H9 (cell line): ENCODE measurements around the gene MCF2L2. TPM values are rescaled to one million over a fixed set of nuclear protein-coding genes. Genes with fewer than 3 reads are reported as not detected.

Source experiments
- DNase-seq: peaks from one replicate; pipeline ENCODE4 v3.0.0-alpha.2; 2017
- H2AFZ ChIP-seq: one replicate; pipeline ENCODE4 v1.6.1; 2013; ENCODE audit warnings: mild to moderate bottlenecking, low read length, control low read depth, moderate library complexity
- H2AK5ac ChIP-seq: 2 replicates; pipeline ENCODE4 v1.6.1; 2013; ENCODE audit warnings: low read length, control low read depth, mixed read lengths; ENCODE audit not compliant: insufficient read length
- H2BK120ac ChIP-seq: one replicate; pipeline ENCODE4 v1.6.1; 2013; ENCODE audit warnings: low read depth, mild to moderate bottlenecking, low read length, control low read depth, inconsistent platforms; ENCODE audit not compliant: poor library complexity, severe bottlenecking
- H2BK12ac ChIP-seq: 2 replicates; pipeline ENCODE4 v1.6.1; 2013; ENCODE audit warnings: low read length, control low read depth, mixed read lengths, low read depth; ENCODE audit not compliant: insufficient read length
- H2BK15ac ChIP-seq: 2 replicates; pipeline ENCODE4 v1.6.1; 2013; ENCODE audit warnings: low read depth, low read length, control low read depth
- H2BK20ac ChIP-seq: one replicate; pipeline ENCODE4 v1.6.1; 2013; ENCODE audit warnings: low read depth, mild to moderate bottlenecking, low read length, control low read depth, inconsistent platforms; ENCODE audit not compliant: poor library complexity, severe bottlenecking
- H2BK5ac ChIP-seq: 2 replicates; pipeline ENCODE4 v1.6.1; 2013; ENCODE audit warnings: low read length, control low read depth, mixed read lengths; ENCODE audit not compliant: insufficient read length
- H3K14ac ChIP-seq: 2 replicates; pipeline ENCODE4 v1.6.1; 2013; ENCODE audit warnings: low read length, control low read depth; ENCODE audit not compliant: insufficient read depth
- H3K18ac ChIP-seq: 2 replicates; pipeline ENCODE4 v1.6.1; 2013; ENCODE audit warnings: low read depth, mild to moderate bottlenecking, mixed read lengths, low read length, control low read depth; ENCODE audit not compliant: insufficient read length
- H3K23ac ChIP-seq: 2 replicates; pipeline ENCODE4 v1.6.1; 2013; ENCODE audit warnings: low read length, control low read depth, mixed read lengths, low read depth; ENCODE audit not compliant: insufficient read length
- H3K23me2 ChIP-seq: 2 replicates; pipeline ENCODE4 v1.6.1; 2013; ENCODE audit warnings: low read depth, mild to moderate bottlenecking, mixed read lengths, low read length, control low read depth; ENCODE audit not compliant: insufficient read length, poor library complexity, severe bottlenecking
- H3K27ac ChIP-seq: 2 replicates; pipeline ENCODE4 v1.5.1; 2013; ENCODE audit warnings: low read length, control low read depth, mixed read lengths, low read depth; ENCODE audit not compliant: insufficient read length
- H3K27me3 ChIP-seq: 2 replicates; pipeline ENCODE4 v1.6.1; 2013; ENCODE audit warnings: low read length, control low read depth, inconsistent platforms; ENCODE audit not compliant: insufficient read depth
- H3K4ac ChIP-seq: 2 replicates; pipeline ENCODE4 v1.6.1; 2013; ENCODE audit warnings: low read depth, mild to moderate bottlenecking, control low read depth, inconsistent platforms, low read length, moderate library complexity
- H3K4me1 ChIP-seq: 2 replicates; pipeline ENCODE4 v1.6.1; 2013; ENCODE audit warnings: low read length, control low read depth, inconsistent platforms; ENCODE audit not compliant: insufficient read depth
- H3K4me2 ChIP-seq: 2 replicates; pipeline ENCODE4 v1.6.1; 2013; ENCODE audit warnings: low read length, control low read depth, mixed read lengths; ENCODE audit not compliant: insufficient read length, insufficient read depth
- H3K56ac ChIP-seq: 2 replicates; pipeline ENCODE4 v1.6.1; 2013; ENCODE audit warnings: low read depth, mild to moderate bottlenecking, mixed read lengths, low read length, control low read depth; ENCODE audit not compliant: insufficient read length
- H3K79me1 ChIP-seq: 2 replicates; pipeline ENCODE4 v1.6.1; 2013; ENCODE audit warnings: low read depth, mild to moderate bottlenecking, moderate library complexity, low read length, control low read depth, inconsistent platforms; ENCODE audit not compliant: insufficient read depth, poor library complexity, severe bottlenecking
- H3K79me2 ChIP-seq: 2 replicates; pipeline ENCODE4 v1.6.1; 2013; ENCODE audit warnings: low read length, control low read depth, inconsistent platforms; ENCODE audit not compliant: insufficient read depth
- H3K9ac ChIP-seq: 2 replicates; pipeline ENCODE4 v1.6.1; 2013; ENCODE audit warnings: low read length, control low read depth, mixed read lengths; ENCODE audit not compliant: insufficient read length; ENCODE audit errors: extremely low read depth
- H3K9me3 ChIP-seq: one replicate; pipeline ENCODE4 v1.6.1; 2013; ENCODE audit warnings: low read depth, low read length, inconsistent platforms; ENCODE audit not compliant: control insufficient read depth
- H3T11ph ChIP-seq: one replicate; pipeline ENCODE4 v1.6.1; 2013; ENCODE audit warnings: mild to moderate bottlenecking, low read length, control low read depth, inconsistent platforms
- H4K20me1 ChIP-seq: one replicate; pipeline ENCODE4 v1.6.1; 2013; ENCODE audit not compliant: control insufficient read depth, insufficient read length, insufficient read depth
- H4K5ac ChIP-seq: 2 replicates; pipeline ENCODE4 v1.6.1; 2013; ENCODE audit warnings: low read depth, mild to moderate bottlenecking, mixed read lengths, low read length, control low read depth; ENCODE audit not compliant: insufficient read length
- H4K8ac ChIP-seq: replicated peaks from 2 replicates; pipeline ENCODE4 v1.6.1; 2013; ENCODE audit warnings: low read length, control low read depth, mixed read lengths, low read depth; ENCODE audit not compliant: insufficient read length
- H4K91ac ChIP-seq: 2 replicates; pipeline ENCODE4 v1.6.1; 2013; ENCODE audit warnings: low read depth, mild to moderate bottlenecking, moderate library complexity, mixed read lengths, low read length, control low read depth; ENCODE audit not compliant: insufficient read length
- H3K27ac Mint-ChIP-seq, 3 experiments: 2 replicates in 2 of 3; 3 replicates in 1 of 3; pipeline ENCODE4 v1.8.0; 2020 to 2021; ENCODE audit warnings: mixed read lengths in 3 of 3, mild to moderate bottlenecking in 1 of 3, moderate library complexity in 1 of 3
- H3K27me3 Mint-ChIP-seq: 2 replicates; pipeline ENCODE4 v1.8.0; 2021; ENCODE audit warnings: low read depth, mild to moderate bottlenecking, moderate library complexity, mixed read lengths
- H3K36me3 Mint-ChIP-seq, 3 experiments: 2 replicates in 2 of 3; 3 replicates in 1 of 3; pipeline ENCODE4 v1.8.0; 2020 to 2021; ENCODE audit warnings: low read depth in 3 of 3, mixed read lengths in 3 of 3; ENCODE audit not compliant: insufficient read depth in 1 of 3
- H3K4me1 Mint-ChIP-seq, 2 experiments: 2 replicates each; pipeline ENCODE4 v1.8.0; 2020; ENCODE audit warnings: mixed read lengths in 2 of 2
- H3K4me3 Mint-ChIP-seq, 2 experiments: 2 replicates in 1 of 2; 3 replicates in 1 of 2; pipeline ENCODE4 v1.8.0; 2020 to 2021; ENCODE audit warnings: mild to moderate bottlenecking in 2 of 2, mixed read lengths in 2 of 2, moderate library complexity in 1 of 2
- H3K9me3 Mint-ChIP-seq, 2 experiments: 2 replicates in 1 of 2; 3 replicates in 1 of 2; pipeline ENCODE4 v1.8.0; 2020; ENCODE audit warnings: mild to moderate bottlenecking in 2 of 2, mixed read lengths in 2 of 2, moderate library complexity in 1 of 2
- CTCF ChIP-seq: fragments of 200-600 bp; sonication (generic); conservative IDR thresholded peaks from 3 replicates; pipeline ENCODE4 v1.8.0; 2021; ENCODE audit warnings: antibody characterized with exemption, mild to moderate bottlenecking
- WGBS: extraction: QIAGEN DNeasy Blood & Tissue Kit; methylation state at CpG from one replicate; pipeline ENCODE4 v1.1.7; 2013; ENCODE audit warnings: missing lambda C conversion rate, low lambda C conversion rate, mixed read lengths; ENCODE audit not compliant: insufficient read length; ENCODE audit errors: extremely low coverage; 5-methylcytosine and 5-hydroxymethylcytosine counted together
- total RNA-seq: library from RNA; stranded (reverse); gene quantifications from 2 replicates; pipeline ENCODE4 v1.2.1, GENCODE V29; 2021

MCF2L2 gene
- total RNA-seq, 1 experiment from 2014 or later = 6.4 TPM

- no peak overlapping the region for H3K18ac ChIP-seq
- H2BK20ac ChIP-seq = no peak overlapping the region
- no peak for TF ChIP-seq CTCF
- no peak overlapping the region for H3K27ac Mint-ChIP-seq
- no peak overlapping the region for H3K27ac ChIP-seq
- H3K27me3 Mint-ChIP-seq = no peaks in the 10 kb centered on the region
- H3K9me3 ChIP-seq = no peaks in the 10 kb centered on the region
- H3K4me2 ChIP-seq = no peak overlapping the region
- H3K23me2 ChIP-seq = no peaks in the 10 kb centered on the region
- no peaks in the 10 kb centered on the region for H3K79me2 ChIP-seq
- H4K91ac ChIP-seq = no peak overlapping the region
- H3K27me3 ChIP-seq = no peaks in the 10 kb centered on the region
- no peak overlapping the region for H4K5ac ChIP-seq
- no peak overlapping the region for H3K4ac ChIP-seq
- DNase-seq = no peak
- no peak overlapping the region for H3T11ph ChIP-seq
- no peaks in the 10 kb centered on the region for H3K79me1 ChIP-seq
- peaks cover 7 to 8% of the 10 kb centered on the region in 2 experiments for H3K4me1 Mint-ChIP-seq
- no peak overlapping the region for H3K56ac ChIP-seq
- H2BK5ac ChIP-seq = no peak overlapping the region
- WGBS = no CpG with 5 or more reads among the region's 5 CpGs
- H2AK5ac ChIP-seq = no peak overlapping the region
- no peak overlapping the region for H2AFZ ChIP-seq
- H3K4me1 ChIP-seq = no peaks in the 10 kb centered on the region; the same call in 1 of the 2 replicates
- no peak overlapping the region for H2BK120ac ChIP-seq
- H4K8ac ChIP-seq = no peak overlapping the region
- no peak overlapping the region for H3K4me3 Mint-ChIP-seq
- no peaks in the 10 kb centered on the region for H4K20me1 ChIP-seq
- H3K23ac ChIP-seq = no peak overlapping the region
- H3K9me3 Mint-ChIP-seq = no peaks in the 10 kb centered on the region
- no peaks in the 10 kb centered on the region for H3K36me3 Mint-ChIP-seq
- H2BK15ac ChIP-seq = no peak overlapping the region
- no peak overlapping the region for H2BK12ac ChIP-seq
- H3K14ac ChIP-seq = no peak overlapping the region
- H3K9ac ChIP-seq = no peak overlapping the region
These were observed 151.2 kb downstream of the MCF2L2 start for GRCh38 chr3:183277260-183277659.
